Measurements from ENCODE around the gene GTF3C4.
A peak's percentile ranks its signal among the peaks of the same experiment; 100 is the strongest.

GTF3C4 gene

GRCh38 chr9:132648685-132649084 is 21.6 kb upstream of the GTF3C4 start:
- DNase-seq = no peak

GRCh38 chr9:132651259-132651658 is 19.0 kb upstream of the GTF3C4 start:
- no peak for DNase-seq

DNA sequence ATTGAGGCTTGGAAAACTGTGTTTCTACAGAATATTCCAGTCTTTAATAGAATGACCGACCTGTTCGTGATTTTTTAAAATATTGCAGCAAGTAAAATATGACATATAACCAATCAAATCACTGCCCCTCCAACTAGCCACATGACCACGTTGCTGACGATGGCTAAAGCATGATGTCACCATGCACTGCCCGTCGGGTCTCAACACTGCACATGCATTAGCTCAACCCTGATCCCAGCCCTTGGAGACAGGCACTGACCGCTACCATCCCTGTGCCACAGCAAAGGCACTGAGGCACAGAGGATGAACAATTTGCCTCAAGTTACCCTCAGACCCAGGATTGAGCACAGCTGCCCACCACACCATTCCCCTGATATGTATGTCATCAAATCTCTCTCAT is 14.0 kb upstream of the GTF3C4 start:
- no peak for DNase-seq

GRCh38 chr9:132662152-132662945 is 7.9 kb upstream of the GTF3C4 start:
- no peak for DNase-seq

- no peak for DNase-seq
These were observed 7.1 kb upstream of the GTF3C4 start for GRCh38 chr9:132663117-132663516.

DNA sequence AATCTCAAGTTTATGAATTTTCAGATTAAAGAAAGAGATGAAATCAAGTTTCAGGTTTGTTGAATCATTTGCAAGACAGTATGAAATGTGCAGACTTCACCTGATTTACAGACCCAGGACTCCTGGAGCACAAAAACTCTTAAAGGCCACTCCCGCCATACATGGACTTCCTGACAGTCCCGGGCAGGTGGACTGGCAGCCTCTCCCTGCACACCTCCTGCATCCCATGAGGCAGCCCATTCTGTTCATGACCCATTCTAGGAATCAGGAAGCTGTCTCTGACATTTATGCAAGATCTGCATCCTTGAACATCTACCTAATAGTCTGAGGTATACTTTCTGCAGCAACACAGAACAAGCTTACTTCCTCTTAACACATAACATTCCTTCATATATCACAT is 6.4 kb upstream of the GTF3C4 start:
- DNase-seq = no peak

DNA sequence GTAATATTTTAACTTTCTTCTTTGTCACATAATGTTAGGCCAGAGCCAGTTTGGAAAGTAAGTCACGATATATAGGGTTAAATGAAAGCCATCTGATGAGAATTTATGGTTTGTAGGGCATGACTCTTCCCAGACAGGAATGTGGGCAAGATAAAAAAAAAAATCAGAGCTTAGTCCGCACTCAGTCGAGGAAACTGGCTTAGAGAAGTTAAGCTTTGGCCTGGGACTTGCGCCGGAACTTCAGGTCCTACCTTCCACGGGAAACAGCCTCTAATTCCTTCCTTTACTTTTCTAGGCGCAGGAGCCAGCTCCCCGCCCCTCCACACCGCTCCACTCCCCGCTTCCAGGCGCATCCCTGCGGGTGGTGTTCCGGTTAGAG is 956 bp upstream of the GTF3C4 start:
- no peak for DNase-seq

- DNase-seq = peak; percentile 95
These were observed 387 bp upstream of the GTF3C4 start, which contains the start of gene DDX31 for GRCh38 chr9:132669698-132670456. Gene DDX31, minus strand, starts transcription at chr9:132669983. Its CDS starts 49 bp downstream, at chr9:132669934.

GRCh38 chr9:132671620-132672412 is 1.6 kb downstream of the GTF3C4 start:
- no peak for DNase-seq

DNA sequence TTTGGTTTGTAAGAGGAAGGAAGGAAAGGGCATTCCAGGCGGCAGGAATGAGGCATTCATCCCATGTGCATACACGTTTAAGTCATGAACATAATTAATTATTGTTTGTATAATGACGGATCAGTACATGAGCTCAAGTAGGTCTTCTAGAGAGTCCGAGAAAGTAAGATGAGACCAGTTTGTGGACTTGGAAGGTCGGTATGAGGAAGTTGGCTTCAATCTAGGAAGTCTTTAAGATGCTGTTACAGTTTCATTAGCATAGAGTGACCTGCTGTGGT is 2.1 kb downstream of the GTF3C4 start:
- no peak for DNase-seq

GRCh38 chr9:132673355-132673754 is 3.1 kb downstream of the GTF3C4 start:
- DNase-seq = no peak

DNA sequence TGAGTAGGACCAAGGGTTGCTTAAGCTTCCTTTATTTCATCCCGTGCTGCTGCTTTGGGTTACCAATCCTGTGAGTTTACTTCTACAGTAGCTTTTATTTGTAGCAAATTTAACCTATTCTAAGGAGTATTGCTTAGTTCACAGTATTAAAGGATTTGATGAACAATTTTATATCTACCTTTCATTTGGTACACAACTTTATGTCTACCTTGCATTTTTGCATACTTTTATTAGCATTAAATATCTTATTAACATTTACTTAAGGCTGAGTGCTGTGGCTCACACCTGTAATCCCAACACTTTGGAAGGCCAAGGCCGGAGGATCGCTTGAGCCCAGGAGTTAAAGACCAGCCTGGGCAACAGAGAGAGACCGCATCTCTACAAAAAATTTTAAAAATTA is 4.2 kb downstream of the GTF3C4 start:
- no peak for DNase-seq

DNA sequence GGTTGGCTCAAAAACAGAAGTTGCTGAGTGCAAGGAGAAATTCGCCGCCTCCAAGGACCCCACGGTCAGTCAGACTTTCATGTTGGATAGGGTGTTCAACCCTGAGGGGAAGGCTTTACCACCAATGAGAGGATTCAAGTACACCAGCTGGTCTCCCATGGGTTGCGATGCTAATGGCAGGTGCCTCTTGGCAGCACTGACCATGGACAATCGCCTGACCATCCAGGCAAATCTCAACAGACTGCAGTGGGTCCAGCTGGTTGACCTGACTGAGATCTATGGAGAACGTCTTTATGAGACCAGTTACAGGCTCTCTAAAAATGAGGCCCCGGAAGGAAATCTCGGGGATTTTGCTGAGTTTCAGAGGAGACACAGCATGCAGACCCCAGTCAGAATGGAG is 7.7 kb downstream of the GTF3C4 start:
- no peak for DNase-seq

DNA sequence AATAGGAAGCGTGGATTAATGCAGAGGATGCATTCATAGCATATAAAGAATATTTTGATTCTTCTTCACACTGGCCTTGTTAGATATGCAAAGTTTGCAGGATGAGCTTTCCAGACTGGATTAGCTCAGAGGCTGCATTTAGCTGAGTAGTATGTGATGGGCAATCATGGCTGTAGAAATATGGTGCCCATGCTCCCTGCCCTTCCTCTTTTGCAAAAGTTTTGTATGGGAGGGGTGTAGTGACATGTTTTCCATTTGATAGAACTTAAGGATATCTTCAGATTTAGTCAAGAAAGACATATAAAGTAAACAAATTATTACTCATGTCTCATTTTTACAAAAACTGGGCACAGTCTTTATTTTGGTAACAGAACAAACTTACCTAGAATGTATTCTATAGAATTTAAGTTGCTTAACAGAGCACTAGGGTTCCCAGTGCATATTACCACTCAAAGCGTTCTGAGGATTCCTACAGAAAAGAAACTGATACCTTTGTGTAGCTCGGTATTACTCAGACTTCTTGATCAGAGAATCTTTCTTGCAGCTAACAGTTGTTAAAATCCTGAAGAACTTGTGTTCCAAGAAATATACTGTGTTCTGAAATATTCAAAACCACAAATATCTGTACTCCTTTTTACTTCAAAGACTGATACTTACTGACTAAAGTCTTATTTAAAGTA is 9.8 kb downstream of the GTF3C4 start:
- no peak for DNase-seq

GRCh38 chr9:132681561-132681960 is 11.3 kb downstream of the GTF3C4 start:
- no peak for DNase-seq

GRCh38 chr9:132683873-132684272 is 13.6 kb downstream of the GTF3C4 start:
- DNase-seq = no peak

DNA sequence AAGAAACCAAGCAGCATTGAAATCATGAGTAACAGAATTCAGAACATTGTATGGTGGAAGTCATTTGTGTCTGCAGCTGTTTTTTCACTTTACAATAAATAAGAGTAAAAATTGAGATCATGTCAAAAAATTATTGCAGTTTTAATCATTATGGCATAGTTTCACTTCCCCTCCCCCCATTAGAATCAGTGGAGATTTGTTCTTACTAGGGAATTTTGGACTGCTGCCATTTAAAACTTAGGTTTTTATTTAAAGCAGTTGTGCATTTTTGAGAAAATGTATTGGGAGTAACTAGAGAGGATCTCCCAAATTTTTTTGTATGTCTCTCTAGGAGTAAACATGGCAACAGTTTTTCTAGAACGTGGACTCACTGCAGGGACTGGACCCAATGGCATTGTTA is 20.4 kb downstream of the GTF3C4 start:
- no peak for DNase-seq

- DNase-seq = no peak
These were observed 23.9 kb downstream of the GTF3C4 start for GRCh38 chr9:132694144-132694543.

- DNase-seq = no peak
These were observed 27.0 kb downstream of the GTF3C4 start for GRCh38 chr9:132697230-132697629.

DNA sequence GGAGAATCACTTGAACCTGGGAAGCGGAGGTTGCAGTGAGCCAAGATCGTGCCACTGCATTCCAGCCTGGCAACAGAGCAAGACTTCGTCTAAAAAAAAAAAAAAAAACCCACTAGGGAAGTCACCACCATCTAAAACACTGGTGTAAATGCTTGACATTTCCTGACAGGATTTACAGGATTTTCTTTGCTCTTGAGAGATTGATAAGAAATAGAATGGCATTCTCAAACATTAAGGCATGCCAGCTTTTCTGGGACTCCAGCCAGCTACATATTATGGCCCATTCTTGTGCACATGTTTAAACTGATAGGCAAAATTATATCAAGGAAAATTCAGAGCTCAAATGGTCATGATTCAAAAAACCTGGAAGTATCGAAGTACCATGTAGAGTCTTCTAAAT is 28.7 kb downstream of the GTF3C4 start:
- DNase-seq = no peak

- DNase-seq = no peak
These were observed 29.7 kb downstream of the GTF3C4 start for GRCh38 chr9:132699956-132700355.

DNA sequence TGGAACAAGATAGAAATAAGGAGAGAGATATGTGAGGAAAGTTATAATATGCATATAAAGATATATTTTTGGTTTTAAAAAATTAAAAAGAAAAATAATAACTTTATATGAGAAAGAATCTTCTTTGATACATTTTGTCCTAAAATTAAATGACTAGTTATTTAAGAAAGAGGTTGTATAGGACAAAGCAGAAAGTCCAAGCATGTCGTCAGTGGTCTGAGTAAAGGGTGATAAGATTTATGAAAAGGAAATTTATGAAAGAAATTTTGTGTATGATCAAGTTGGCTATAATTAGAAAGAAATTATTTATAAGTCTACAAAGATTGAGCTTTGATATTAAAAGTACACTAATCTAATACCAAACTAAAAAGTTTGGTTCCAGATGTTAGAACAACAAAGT is 32.0 kb downstream of the GTF3C4 start:
- DNase-seq = no peak

GRCh38 chr9:132703336-132703735 is 33.1 kb downstream of the GTF3C4 start:
- DNase-seq = no peak

Measured in activated effector memory CD4-positive, alpha-beta T cell treated with anti-CD3 and anti-CD28 coated beads, Interleukin-2, amount 50 U/mL, for 16 hours (primary cell).